Measurements from ENCODE around the gene PHF19. TPM values are rescaled to one million over a fixed set of nuclear protein-coding genes. Genes with fewer than 3 reads are reported as not detected.

PHF19 gene
- total and polyA plus RNA-seq, 2 of the 8 experiments (the other 6 are each of a cell fraction or from before 2014, with no cell fraction given) = 28.2 to 31.8 TPM

DNA sequence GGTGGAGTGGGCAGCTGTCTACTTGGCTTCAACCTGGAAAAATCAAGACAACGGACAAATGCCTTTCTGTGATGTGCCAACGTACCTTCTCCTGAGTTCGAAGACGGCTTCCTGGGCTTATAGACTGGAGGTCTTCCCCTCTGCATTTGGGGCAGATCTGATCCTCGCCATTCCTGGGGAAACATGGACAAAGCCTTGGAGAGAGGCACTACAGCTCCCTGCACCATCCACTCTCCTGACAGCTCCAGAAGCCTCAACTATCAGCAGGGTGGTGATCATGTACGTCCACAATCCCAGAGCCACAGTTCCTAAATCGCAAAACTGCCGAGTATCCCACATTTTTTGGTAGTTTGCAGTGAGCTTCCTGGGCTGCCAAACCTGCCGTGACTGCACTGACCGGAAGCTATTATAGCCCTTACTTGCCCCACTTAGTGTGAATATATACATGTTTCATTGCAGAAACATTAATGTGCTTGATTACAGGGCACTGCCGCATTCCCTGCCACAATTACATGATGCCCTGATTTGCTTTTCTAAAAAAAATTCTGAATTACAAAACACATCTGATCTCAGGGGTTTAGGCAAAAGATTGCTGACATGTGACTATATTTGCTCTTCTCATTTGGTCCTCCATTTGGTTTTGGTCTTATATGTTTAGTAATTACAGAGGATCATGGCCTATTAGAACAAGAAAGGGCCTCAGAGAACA lies 46.8 kb upstream of the PHF19 start:
- CTCF ChIA-PET (ENCODE audit: partially characterized antibody) = interaction anchor here (1.2 to 3.0 kb wide), 11 partner anchors 9 to 171 kb away, joined by 3 to 16 read pairs (median 4); no protein-coding TSS in a partner anchor
- H3K56ac ChIP-seq (replicated peaks; ENCODE audit: insufficient read length, low read depth, low read length) = no peak overlapping the region

More for the DNA sequence above, 46.8 kb upstream of the PHF19 start:
- Histone ChIP-seq H3K4ac (replicated peaks; ENCODE audit: insufficient read length, low read depth, low read length) (no peak overlapping the region), H2BK12ac (ENCODE audit: low read depth, low read length) (peak overlapping the region; percentile 43; the same call in 1 of the 2 replicates), H2BK20ac (ENCODE audit: low read length) (no peak overlapping the region; the same call in 1 of the 2 replicates), H3K79me1 (ENCODE audit: low read depth, low read length) (no peaks in the 10 kb centered on the region), H3K9ac (replicated peaks in 1 of 4; ENCODE audit: extremely low read depth in 1 of 4, low read depth in 3 of 4, low read length in 3 of 4) (no peak overlapping the region), H3K9me3 (ENCODE audit: insufficient read depth in 2 of 2, low read depth in 1 of 2, low read length in 1 of 2) (no peaks in the 10 kb centered on the region), H3K27me3 (replicated peaks in 1 of 4; ENCODE audit: control insufficient read depth in 3 of 4, extremely low read depth in 1 of 4, insufficient read depth in 3 of 4, low read length in 3 of 4) (peaks cover 0 to 6% (median 2%) of the 10 kb centered on the region in 4 experiments; a peak in 1 of 7 replicates), H3K23me2 (ENCODE audit: low read depth, low read length) (peaks cover 3% of the 10 kb centered on the region; the same call in 1 of the 2 replicates), H3K79me2 (ENCODE audit: control insufficient read depth in 1 of 2, insufficient read depth in 2 of 2, low read length in 2 of 2) (no peaks in the 10 kb centered on the region), H4K5ac (ENCODE audit: insufficient read length, low read depth, low read length) (no peak overlapping the region), H2BK120ac (replicated peaks; ENCODE audit: low read depth, low read length) (no peak overlapping the region), H2AFZ (ENCODE audit: low read length) (no peak overlapping the region), H3K4me1 (replicated peaks in 1 of 4; ENCODE audit: control insufficient read depth in 3 of 4, insufficient read depth in 4 of 4, low read length in 3 of 4) (peaks cover 0 to 23% (median 12%) of the 10 kb centered on the region in 4 experiments; a peak in 6 of 7 replicates), H3K23ac (ENCODE audit: insufficient read length) (no peak overlapping the region), H3K18ac (ENCODE audit: extremely low read depth, low read length) (no peak overlapping the region), H3K4me3 (ENCODE audit: extremely low read depth in 1 of 4, insufficient read depth in 2 of 4, low read depth in 3 of 4, low read length in 4 of 4) (no peak overlapping the region), H4K20me1 (replicated peaks in 1 of 2; ENCODE audit: control insufficient read depth in 1 of 2, insufficient read depth in 2 of 2, low read length in 2 of 2) (no peaks in the 10 kb centered on the region), H2BK5ac (ENCODE audit: low read depth, low read length) (no peak overlapping the region), H3K14ac (ENCODE audit: insufficient read length) (no peak overlapping the region), H3K4me2 (ENCODE audit: insufficient read depth in 1 of 2, low read depth in 2 of 2, low read length in 2 of 2) (no peak overlapping the region), H2BK15ac (ENCODE audit: low read length) (peak overlapping the region; percentile 98; the same call in 1 of the 2 replicates), H2AK5ac (ENCODE audit: low read depth, low read length) (peak overlapping the region; percentile 72; the same call in 1 of the 2 replicates), H4K91ac (replicated peaks; ENCODE audit: insufficient read length, low read length) (no peak overlapping the region), H3K27ac (ENCODE audit: low read depth, low read length) (no peak overlapping the region), H3K36me3 (ENCODE audit: control insufficient read depth in 2 of 4, insufficient read depth in 4 of 4, low read length in 3 of 4) (no peaks in the 10 kb centered on the region; a peak in 1 of 8 replicates), H4K8ac (ENCODE audit: extremely low read depth, insufficient read depth, low read length) (no peak overlapping the region)
- 90% methylated on average over 11 of the region's 11 CpGs; no CpG with 5 or more reads in 1 of the 2 experiments for WGBS, 2 experiments (ENCODE audit: extremely low coverage in 1 of 2, insufficient coverage in 1 of 2, insufficient read length in 1 of 2, insufficient replicate concordance in 2 of 2, low coverage in 1 of 2, low lambda C conversion rate in 2 of 2, missing lambda C conversion rate in 1 of 2)
- TF ChIP-seq JUN (IDR thresholded peaks at IDR 0.05; ENCODE audit: low read depth, low read length) = no peak
- no peak for TF ChIP-seq RBBP5 (IDR thresholded peaks at IDR 0.05; ENCODE audit: borderline replicate concordance, low read depth, low read length)
- no peak for TF ChIP-seq NRF1 (IDR thresholded peaks at IDR 0.05; ENCODE audit: low read depth, low read length)
- TF ChIP-seq SUZ12 (IDR thresholded peaks at IDR 0.05; ENCODE audit: low read length) = no peak
- TF ChIP-seq SAP30 (IDR thresholded peaks at IDR 0.05; ENCODE audit: insufficient read depth, insufficient replicate concordance, low read length) = no peak
- TF ChIP-seq RXRA (IDR thresholded peaks at IDR 0.05; ENCODE audit: insufficient read depth, low read depth, low read length) = no peak
- no peak for TF ChIP-seq BACH1 (IDR thresholded peaks at IDR 0.05; ENCODE audit: low read length)
- TF ChIP-seq HDAC2 (IDR thresholded peaks at IDR 0.05; ENCODE audit: borderline replicate concordance in 1 of 2, low read depth in 2 of 2, low read length in 2 of 2) = no peak
- TF ChIP-seq JUND (IDR thresholded peaks at IDR 0.05; ENCODE audit: low read length) = no peak
- FAIRE-seq = no peak
- no peak for DNase-seq (ENCODE audit: low read depth in 1 of 2, low spot score in 2 of 2)
- POLR2A ChIA-PET (ENCODE audit: partially characterized antibody) = interaction anchor here (0.6 to 2.0 kb wide), 4 partner anchors 8 to 187 kb away, joined by 3 to 7 read pairs (median 3); no protein-coding TSS in a partner anchor
